HG02943 (cell line): Measurements from ENCODE around the gene ALG1.

ENCODE experiments used
- ATAC-seq: cut with Tn5 transposase; IDR thresholded peaks from one replicate; pipeline ENCODE4 v1.9.1; 2021; ENCODE audit warnings: mild to moderate bottlenecking, low read depth, moderate library complexity; ENCODE audit not compliant: unreplicated experiment

Gene ALG1

GRCh38 chr16:5071681-5072333 lies at the start of gene ALG1:
ALG1 (plus strand) TSS chr16:5071843; CDS start chr16:5071850, 7 bp downstream.
- peak; percentile 79 for ATAC-seq

- no peak for ATAC-seq
Measured at GRCh38 chr16:5022521-5022920, 49.1 kb upstream of the ALG1 start.

GRCh38 chr16:5024632-5025031 lies 47.0 kb upstream of the ALG1 start:
- ATAC-seq = no peak

- ATAC-seq = no peak
Measured at GRCh38 chr16:5025171-5025632, 46.4 kb upstream of the ALG1 start.

- ATAC-seq = no peak
Measured at GRCh38 chr16:5026664-5027063, 45.0 kb upstream of the ALG1 start.

- ATAC-seq = no peak
Measured at GRCh38 chr16:5027086-5027485, 44.6 kb upstream of the ALG1 start.

GRCh38 chr16:5027575-5028235 lies 43.9 kb upstream of the ALG1 start:
- no peak for ATAC-seq

GRCh38 chr16:5028950-5029475 lies 42.6 kb upstream of the ALG1 start:
- ATAC-seq = no peak

GRCh38 chr16:5030251-5030870 lies 41.3 kb upstream of the ALG1 start:
- no peak for ATAC-seq

GRCh38 chr16:5031601-5032000 lies 40.0 kb upstream of the ALG1 start:
- no peak for ATAC-seq

GRCh38 chr16:5032748-5033167 lies 38.9 kb upstream of the ALG1 start:
- no peak for ATAC-seq

GRCh38 chr16:5033256-5034166 lies 38.1 kb upstream of the ALG1 start, which contains the start of gene NAGPA:
NAGPA (minus strand) TSS chr16:5033935; CDS start chr16:5033914, 21 bp downstream.
- ATAC-seq = peak; percentile 90

GRCh38 chr16:5034167-5034523 lies 37.5 kb upstream of the ALG1 start:
- ATAC-seq = no peak

GRCh38 chr16:5035909-5036227 lies 35.8 kb upstream of the ALG1 start:
- ATAC-seq = no peak

GRCh38 chr16:5036228-5037156 lies 35.2 kb upstream of the ALG1 start:
- ATAC-seq = no peak

GRCh38 chr16:5040451-5040850 lies 31.2 kb upstream of the ALG1 start:
- no peak for ATAC-seq

GRCh38 chr16:5041600-5042133 lies 30.0 kb upstream of the ALG1 start:
- ATAC-seq = peak; percentile 75

GRCh38 chr16:5042574-5043171 lies 29.0 kb upstream of the ALG1 start:
- no peak for ATAC-seq

GRCh38 chr16:5044011-5044540 lies 27.6 kb upstream of the ALG1 start:
- ATAC-seq = no peak
